SK-N-SH (cell line): ENCODE data around the gene TEAD4. TPM values are rescaled to one million over a fixed set of nuclear protein-coding genes. Genes with fewer than 3 reads are reported as not detected.

ENCODE experiments used
- CTCF ChIA-PET: fragments of 300-600, 350-600 bp; formaldehyde crosslinking; extraction: SDS; loops from one replicate; lab custom pipeline; 2021; lab: Yijun Ruan, JAX
- POLR2A ChIA-PET: fragments of 350-600 bp; sonication (Branson Sonifier 250); formaldehyde crosslinking; extraction: SDS; loops from one replicate; lab custom pipeline; 2020; ENCODE audit warnings: antibody characterized with exemption, inconsistent platforms; lab: Yijun Ruan, JAX
- DNase-seq: peaks from one replicate; pipeline ENCODE4 v3.0.0; 2012
- H2AFZ ChIP-seq: fragments of 200-600 bp; sonication (generic); 2 replicates; pipeline ENCODE4 v1.8.1; 2016; ENCODE audit warnings: antibody characterized with exemption, mild to moderate bottlenecking, low read depth
- H3F3A ChIP-seq: fragments of 200-600 bp; sonication (generic); replicated peaks from 2 replicates; pipeline ENCODE3; 2016; ENCODE audit warnings: antibody characterized with exemption, mild to moderate bottlenecking; ENCODE audit not compliant: insufficient read depth
- H3K27ac ChIP-seq, 2 experiments: fragments of 200-500 bp in 1 of 2; fragments of 200-600 bp in 1 of 2; sonication (Bioruptor generic) in 1 of 2; sonication (generic), shearing (Covaris generic) in 1 of 2; 2 replicates each; pipeline versions ENCODE4 v1.5.1 to v1.6.1; 2014 to 2016; ENCODE audit warnings: low read depth in 2 of 2, inconsistent platforms in 1 of 2, low read length in 1 of 2, mild to moderate bottlenecking in 1 of 2, mixed read lengths in 1 of 2
- H3K27me3 ChIP-seq: fragments of 200-600 bp; sonication (generic), shearing (Covaris generic); 2 replicates; pipeline ENCODE4 v1.6.1; 2016; ENCODE audit warnings: mixed run types; ENCODE audit not compliant: insufficient read depth
- H3K36me3 ChIP-seq, 2 experiments: fragments of 200-500 bp in 1 of 2; fragments of 200-600 bp in 1 of 2; sonication (Bioruptor generic) in 1 of 2; sonication (generic) in 1 of 2; replicated peaks in 1 of 2; 2 replicates each; pipeline versions ENCODE3 to v1.5.1; 2014 to 2016; ENCODE audit warnings: low read length in 1 of 2, mild to moderate bottlenecking in 1 of 2; ENCODE audit not compliant: insufficient read depth in 2 of 2, control insufficient read depth in 1 of 2
- H3K4me1 ChIP-seq, 2 experiments: fragments of 200-500 bp in 1 of 2; fragments of 200-600 bp in 1 of 2; sonication (Bioruptor generic) in 1 of 2; sonication (generic), shearing (Covaris generic) in 1 of 2; 2 replicates each; pipeline versions ENCODE4 v1.5.1 to v1.6.1; 2014 to 2016; ENCODE audit warnings: low read depth in 1 of 2, low read length in 1 of 2, mixed run types in 1 of 2; ENCODE audit not compliant: insufficient read depth in 2 of 2, control insufficient read depth in 1 of 2
- H3K4me2 ChIP-seq: fragments of 200-600 bp; sonication (generic), shearing (Covaris generic); 2 replicates; pipeline ENCODE4 v1.6.1; 2017; ENCODE audit warnings: mixed run types
- H3K4me3 ChIP-seq, 2 experiments: fragments of 200-500 bp in 1 of 2; fragments of 200-600 bp in 1 of 2; sonication (Bioruptor generic) in 1 of 2; sonication (generic), shearing (Covaris generic) in 1 of 2; 2 replicates each; pipeline versions ENCODE4 v1.5.1 to v1.8.1; 2014 to 2016; ENCODE audit warnings: low read depth in 2 of 2, inconsistent platforms in 1 of 2, low read length in 1 of 2, mild to moderate bottlenecking in 1 of 2, mixed read lengths in 1 of 2, moderate library complexity in 1 of 2
- H3K79me2 ChIP-seq: fragments of 200-600 bp; sonication (generic); 2 replicates; pipeline ENCODE4 v1.8.1; 2017; ENCODE audit warnings: mild to moderate bottlenecking; ENCODE audit not compliant: insufficient read depth
- H3K9ac ChIP-seq: fragments of 200-600 bp; sonication (generic); 2 replicates; pipeline ENCODE4 v1.6.1; 2017; ENCODE audit warnings: mixed run types
- H3K9me2 ChIP-seq: fragments of 200-600 bp; sonication (generic); 2 replicates; pipeline ENCODE4 v1.6.1; 2017; ENCODE audit warnings: mixed run types
- H3K9me3 ChIP-seq: fragments of 200-600 bp; sonication (generic); 2 replicates; pipeline ENCODE4 v1.6.1; 2017; ENCODE audit warnings: mixed run types, mild to moderate bottlenecking, moderate library complexity
- H4K20me1 ChIP-seq: fragments of 200-600 bp; sonication (generic); 2 replicates; pipeline ENCODE4 v1.6.1; 2017; ENCODE audit warnings: mild to moderate bottlenecking, mixed run types; ENCODE audit not compliant: insufficient read depth
- CTCF ChIP-seq: fragments of 200-600 bp; sonication (generic); IDR thresholded peaks from 2 replicates; pipeline ENCODE4 v1.6.1; 2017; ENCODE audit warnings: antibody characterized with exemption, mild to moderate bottlenecking, moderate library complexity
- EP300 ChIP-seq, 2 experiments: IDR thresholded peaks; 2 replicates each; pipeline versions ENCODE4 v1.4.0 to v1.6.1; 2012; ENCODE audit warnings: borderline replicate concordance in 1 of 2, low read depth in 1 of 2, low read length in 1 of 2
- EZH2phosphoT487 ChIP-seq: fragments of 200-600 bp; sonication (generic); IDR thresholded peaks from 2 replicates; pipeline ENCODE4 v1.6.1; 2017; ENCODE audit warnings: low read depth, mixed run types, mild to moderate bottlenecking, antibody characterized with exemption, moderate library complexity, borderline replicate concordance
- FOSL2 ChIP-seq: IDR thresholded peaks from 2 replicates; pipeline ENCODE4 v1.4.0; 2012; ENCODE audit warnings: low read depth, mild to moderate bottlenecking, moderate library complexity, borderline replicate concordance
- GATA2 ChIP-seq: sonication (generic); formaldehyde crosslinking; IDR thresholded peaks from 2 replicates; pipeline ENCODE4 v1.5.0; 2020; ENCODE audit warnings: mild to moderate bottlenecking, missing genetic modification reagents
- JUND ChIP-seq: IDR thresholded peaks from 2 replicates; pipeline ENCODE4 v1.4.0; 2012
- MAX ChIP-seq: IDR thresholded peaks from 2 replicates; pipeline ENCODE4 v1.4.0; 2012; ENCODE audit warnings: low read depth
- MEF2A ChIP-seq: IDR thresholded peaks from 2 replicates; pipeline ENCODE4 v1.4.0; 2012; ENCODE audit warnings: low read depth, borderline replicate concordance
- NRF1 ChIP-seq: IDR thresholded peaks from 2 replicates; pipeline ENCODE4 v1.6.1; 2012; ENCODE audit warnings: low read depth, mild to moderate bottlenecking, low read length
- POLR2AphosphoS5 ChIP-seq: IDR thresholded peaks from 2 replicates; pipeline ENCODE4 v1.6.1; 2012; ENCODE audit warnings: low read depth, low read length
- RAD21 ChIP-seq: IDR thresholded peaks from 2 replicates; pipeline ENCODE4 v1.6.1; 2012; ENCODE audit warnings: mild to moderate bottlenecking, low read length
- RFX5 ChIP-seq: IDR thresholded peaks from 2 replicates; pipeline ENCODE4 v1.6.1; 2012; ENCODE audit warnings: mild to moderate bottlenecking, improper control_type of control experiment, low read length
- RXRA ChIP-seq: IDR thresholded peaks from 2 replicates; pipeline ENCODE4 v1.4.0; 2012; ENCODE audit warnings: low read depth, mild to moderate bottlenecking, borderline replicate concordance
- SMC3 ChIP-seq: IDR thresholded peaks from 2 replicates; pipeline ENCODE4 v1.6.1; 2012; ENCODE audit warnings: low read depth, low read length, improper control_type of control experiment
- TCF12 ChIP-seq: IDR thresholded peaks from 2 replicates; pipeline ENCODE4 v1.4.0; 2012
- TEAD4 ChIP-seq: IDR thresholded peaks from 2 replicates; pipeline ENCODE4 v1.4.0; 2012; ENCODE audit warnings: mild to moderate bottlenecking, borderline replicate concordance; ENCODE audit not compliant: insufficient read depth
- USF1 ChIP-seq: IDR thresholded peaks from 2 replicates; pipeline ENCODE4 v1.4.0; 2012; ENCODE audit warnings: low read depth, borderline replicate concordance
- USF2 ChIP-seq: fragments of 150-350 bp; IDR thresholded peaks from 2 replicates; pipeline ENCODE4 v1.6.1; 2017; ENCODE audit warnings: antibody characterized with exemption, low read length, low read depth, borderline replicate concordance
- WGBS: methylation state at CpG from one replicate; pipeline ENCODE4 v1.1.6; 2017; ENCODE audit warnings: low lambda C conversion rate; 5-methylcytosine and 5-hydroxymethylcytosine counted together
- polyA plus RNA-seq, 3 experiments: library from polyadenylated mRNA; depleted of rRNA; stranded (reverse); fragments of >200 nt; gene quantifications; 2 replicates each; pipeline ENCODE4 v1.2.3, GENCODE V29; 2012

TEAD4 gene
- polyA plus RNA-seq, 1 of the 3 experiments (the other 2 are of a cell fraction) = 27.1 TPM

GRCh38 chr12:3022411-3022810, 63.2 kb downstream of the TEAD4 start:
- H3K9ac ChIP-seq = no peak overlapping the region
- no peaks in the 10 kb centered on the region for H3K9me3 ChIP-seq
- H2AFZ ChIP-seq = no peak overlapping the region
- no peaks in the 10 kb centered on the region for H3K9me2 ChIP-seq
- H3K4me1 ChIP-seq = no peaks in the 10 kb centered on the region
- H3K27me3 ChIP-seq = no peaks in the 10 kb centered on the region
- no peaks in the 10 kb centered on the region for H3K79me2 ChIP-seq
- no peaks in the 10 kb centered on the region for H3F3A ChIP-seq
- no peak overlapping the region for H3K4me2 ChIP-seq
- ChIA-PET CTCF (interaction anchor here (3.6 kb wide), 1 partner anchor 12 kb away, joined by 13 read pairs; no protein-coding TSS in a partner anchor), POLR2A (no interaction called here)
- H3K4me3 ChIP-seq = no peak overlapping the region
- 94% methylated on average over 9 of the region's 9 CpGs for WGBS
- DNase-seq = no peak
- H4K20me1 ChIP-seq = no peaks in the 10 kb centered on the region
- no peak overlapping the region for H3K27ac ChIP-seq
- H3K36me3 ChIP-seq = peaks cover 9 to 20% of the 10 kb centered on the region in 2 experiments
- no peak for TF ChIP-seq EP300 (IDR thresholded peaks at IDR 0.05; ENCODE audit: borderline replicate concordance in 1 of 2, low read depth in 1 of 2, low read length in 1 of 2)
- no peak for TF ChIP-seq EZH2phosphoT487
- TF ChIP-seq SMC3 = no peak
- no peak for TF ChIP-seq USF2
- TF ChIP-seq CTCF = no peak
- no peak for TF ChIP-seq USF1
- TF ChIP-seq FOSL2 = no peak
- no peak for TF ChIP-seq NRF1
- no peak for TF ChIP-seq MAX
- no peak for TF ChIP-seq RAD21

GRCh38 chr12:3022961-3023360, 63.8 kb downstream of the TEAD4 start:
- Histone ChIP-seq H3K4me2 (no peak overlapping the region), H3F3A (no peaks in the 10 kb centered on the region)
- no peak for TF ChIP-seq GATA2 (CRISPR knock-in tag)
- no peak for TF ChIP-seq POLR2AphosphoS5
- TF ChIP-seq CTCF = no peak
- TF ChIP-seq USF1 = no peak
- TF ChIP-seq TCF12 = no peak
- no peak for TF ChIP-seq MAX
- TF ChIP-seq TEAD4 = no peak
- TF ChIP-seq FOSL2 = no peak
- no peak for TF ChIP-seq RFX5
- no peak for TF ChIP-seq JUND
- no peak for TF ChIP-seq RXRA
- TF ChIP-seq RAD21 = no peak
- TF ChIP-seq MEF2A = no peak

More at GRCh38 chr12:3022961-3023360, 63.8 kb downstream of the TEAD4 start:
- Histone ChIP-seq H4K20me1 (no peaks in the 10 kb centered on the region), H3K4me1 (no peaks in the 10 kb centered on the region), H3K4me3 (no peak overlapping the region), H3K27me3 (no peaks in the 10 kb centered on the region), H2AFZ (no peak overlapping the region), H3K79me2 (no peaks in the 10 kb centered on the region), H3K9ac (no peak overlapping the region), H3K9me2 (no peaks in the 10 kb centered on the region), H3K27ac (no peak overlapping the region), H3K36me3 (peaks cover 9 to 20% of the 10 kb centered on the region in 2 experiments), H3K9me3 (no peaks in the 10 kb centered on the region)
- WGBS = 95% methylated on average over 8 of the region's 8 CpGs
- POLR2A ChIA-PET = no interaction called here
- CTCF ChIA-PET = interaction anchor here (3.6 kb wide), 1 partner anchor 11 kb away, joined by 13 read pairs; no protein-coding TSS in a partner anchor
- no peak for DNase-seq
